ENCODE measurements around the gene KLF5.

DNA sequence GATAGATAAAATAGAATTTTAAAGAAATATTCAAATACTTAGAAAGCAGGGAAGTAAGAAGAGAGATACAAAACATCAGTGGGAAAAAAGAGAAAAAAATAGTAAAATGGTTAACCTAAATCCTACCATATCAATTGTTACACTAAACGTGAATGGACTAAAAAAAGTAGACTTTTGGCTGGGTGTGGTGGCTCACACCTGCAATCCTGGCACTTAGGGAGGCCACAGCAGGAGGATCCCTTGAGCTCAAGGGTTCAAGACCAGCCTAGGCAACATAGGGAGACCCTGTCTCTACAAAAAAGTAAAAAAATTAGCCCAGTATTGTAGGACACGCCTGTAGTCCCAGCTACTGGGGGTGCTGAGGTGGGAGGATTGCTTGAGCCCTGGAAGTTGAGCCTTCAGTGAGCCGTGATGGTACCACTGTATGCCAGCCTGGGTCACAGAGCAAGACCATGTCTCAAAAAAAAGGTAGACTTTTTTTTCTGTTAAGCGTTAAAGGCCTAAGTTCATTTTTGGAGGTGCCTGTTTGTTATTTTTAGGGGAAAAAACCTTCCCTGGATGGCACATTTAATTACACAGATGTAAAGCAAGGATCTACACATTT lies 29.6 kb downstream of the KLF5 start:
- TF ChIP-seq ZBTB1 (tag by site-specific recombination; IDR thresholded peaks at IDR 0.05) (no peak), ZNF670 (tag by site-specific recombination; IDR thresholded peaks at IDR 0.05; ENCODE audit: low read depth) (no peak), EGR2 (tag by site-specific recombination; IDR thresholded peaks at IDR 0.05; ENCODE audit: low read depth) (no peak), ZNF629 (tag by site-specific recombination; IDR thresholded peaks at IDR 0.05) (no peak), ZBTB21 (tag by site-specific recombination; IDR thresholded peaks at IDR 0.05) (no peak), ZNF112 (tag by site-specific recombination; IDR thresholded peaks at IDR 0.05) (no peak)
- TF ChIP-seq, protein P1, sequence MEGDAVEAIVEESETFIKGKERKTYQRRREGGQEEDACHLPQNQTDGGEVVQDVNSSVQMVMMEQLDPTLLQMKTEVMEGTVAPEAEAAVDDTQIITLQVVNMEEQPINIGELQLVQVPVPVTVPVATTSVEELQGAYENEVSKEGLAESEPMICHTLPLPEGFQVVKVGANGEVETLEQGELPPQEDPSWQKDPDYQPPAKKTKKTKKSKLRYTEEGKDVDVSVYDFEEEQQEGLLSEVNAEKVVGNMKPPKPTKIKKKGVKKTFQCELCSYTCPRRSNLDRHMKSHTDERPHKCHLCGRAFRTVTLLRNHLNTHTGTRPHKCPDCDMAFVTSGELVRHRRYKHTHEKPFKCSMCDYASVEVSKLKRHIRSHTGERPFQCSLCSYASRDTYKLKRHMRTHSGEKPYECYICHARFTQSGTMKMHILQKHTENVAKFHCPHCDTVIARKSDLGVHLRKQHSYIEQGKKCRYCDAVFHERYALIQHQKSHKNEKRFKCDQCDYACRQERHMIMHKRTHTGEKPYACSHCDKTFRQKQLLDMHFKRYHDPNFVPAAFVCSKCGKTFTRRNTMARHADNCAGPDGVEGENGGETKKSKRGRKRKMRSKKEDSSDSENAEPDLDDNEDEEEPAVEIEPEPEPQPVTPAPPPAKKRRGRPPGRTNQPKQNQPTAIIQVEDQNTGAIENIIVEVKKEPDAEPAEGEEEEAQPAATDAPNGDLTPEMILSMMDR (tag by site-specific recombination; IDR thresholded peaks at IDR 0.05), result no peak
- TF ChIP-seq, protein P2, sequence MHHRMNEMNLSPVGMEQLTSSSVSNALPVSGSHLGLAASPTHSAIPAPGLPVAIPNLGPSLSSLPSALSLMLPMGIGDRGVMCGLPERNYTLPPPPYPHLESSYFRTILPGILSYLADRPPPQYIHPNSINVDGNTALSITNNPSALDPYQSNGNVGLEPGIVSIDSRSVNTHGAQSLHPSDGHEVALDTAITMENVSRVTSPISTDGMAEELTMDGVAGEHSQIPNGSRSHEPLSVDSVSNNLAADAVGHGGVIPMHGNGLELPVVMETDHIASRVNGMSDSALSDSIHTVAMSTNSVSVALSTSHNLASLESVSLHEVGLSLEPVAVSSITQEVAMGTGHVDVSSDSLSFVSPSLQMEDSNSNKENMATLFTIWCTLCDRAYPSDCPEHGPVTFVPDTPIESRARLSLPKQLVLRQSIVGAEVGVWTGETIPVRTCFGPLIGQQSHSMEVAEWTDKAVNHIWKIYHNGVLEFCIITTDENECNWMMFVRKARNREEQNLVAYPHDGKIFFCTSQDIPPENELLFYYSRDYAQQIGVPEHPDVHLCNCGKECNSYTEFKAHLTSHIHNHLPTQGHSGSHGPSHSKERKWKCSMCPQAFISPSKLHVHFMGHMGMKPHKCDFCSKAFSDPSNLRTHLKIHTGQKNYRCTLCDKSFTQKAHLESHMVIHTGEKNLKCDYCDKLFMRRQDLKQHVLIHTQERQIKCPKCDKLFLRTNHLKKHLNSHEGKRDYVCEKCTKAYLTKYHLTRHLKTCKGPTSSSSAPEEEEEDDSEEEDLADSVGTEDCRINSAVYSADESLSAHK (tag by site-specific recombination; IDR thresholded peaks at IDR 0.05), result no peak
- TF ChIP-seq, protein P3, sequence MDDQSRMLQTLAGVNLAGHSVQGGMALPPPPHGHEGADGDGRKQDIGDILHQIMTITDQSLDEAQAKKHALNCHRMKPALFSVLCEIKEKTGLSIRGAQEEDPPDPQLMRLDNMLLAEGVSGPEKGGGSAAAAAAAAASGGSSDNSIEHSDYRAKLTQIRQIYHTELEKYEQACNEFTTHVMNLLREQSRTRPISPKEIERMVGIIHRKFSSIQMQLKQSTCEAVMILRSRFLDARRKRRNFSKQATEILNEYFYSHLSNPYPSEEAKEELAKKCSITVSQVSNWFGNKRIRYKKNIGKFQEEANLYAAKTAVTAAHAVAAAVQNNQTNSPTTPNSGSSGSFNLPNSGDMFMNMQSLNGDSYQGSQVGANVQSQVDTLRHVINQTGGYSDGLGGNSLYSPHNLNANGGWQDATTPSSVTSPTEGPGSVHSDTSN (CRISPR knock-in tag; IDR thresholded peaks at IDR 0.05), result no peak
- TF ChIP-seq, protein P4, sequence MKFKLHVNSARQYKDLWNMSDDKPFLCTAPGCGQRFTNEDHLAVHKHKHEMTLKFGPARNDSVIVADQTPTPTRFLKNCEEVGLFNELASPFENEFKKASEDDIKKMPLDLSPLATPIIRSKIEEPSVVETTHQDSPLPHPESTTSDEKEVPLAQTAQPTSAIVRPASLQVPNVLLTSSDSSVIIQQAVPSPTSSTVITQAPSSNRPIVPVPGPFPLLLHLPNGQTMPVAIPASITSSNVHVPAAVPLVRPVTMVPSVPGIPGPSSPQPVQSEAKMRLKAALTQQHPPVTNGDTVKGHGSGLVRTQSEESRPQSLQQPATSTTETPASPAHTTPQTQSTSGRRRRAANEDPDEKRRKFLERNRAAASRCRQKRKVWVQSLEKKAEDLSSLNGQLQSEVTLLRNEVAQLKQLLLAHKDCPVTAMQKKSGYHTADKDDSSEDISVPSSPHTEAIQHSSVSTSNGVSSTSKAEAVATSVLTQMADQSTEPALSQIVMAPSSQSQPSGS (tag by site-specific recombination; IDR thresholded peaks at IDR 0.05; ENCODE audit: low read depth), result no peak
